ENCODE data around the gene AK5. TPM values are rescaled to one million over a fixed set of nuclear protein-coding genes. Genes with fewer than 3 reads are reported as not detected.

Gene AK5
- total RNA-seq, 1 experiment from 2014 or later, result 3.0 TPM

GRCh38 chr1:77583483-77583882 is 301.7 kb downstream of the AK5 start:
- intact Hi-C loops (cut with micrococcal nuclease; ENCODE audit: unreplicated experiment), result no loop called here
- no TSS peak for BruUV-seq (replicated peaks)
- Histone ChIP-seq H3K4me1 (ENCODE audit: control insufficient read depth, insufficient read depth, low read length) (no peaks in the 10 kb centered on the region), H3K36me3 (ENCODE audit: control insufficient read depth, insufficient read depth, low read length) (peaks cover 19% of the 10 kb centered on the region), H3K9me3 (ENCODE audit: control insufficient read depth, insufficient read depth, low read depth, low read length) (no peaks in the 10 kb centered on the region), H3K27me3 (ENCODE audit: control insufficient read depth, insufficient read depth, low read length) (no peaks in the 10 kb centered on the region), H3K4me3 (ENCODE audit: low read depth in 2 of 2, low read length in 2 of 2) (no peak overlapping the region), H3K27ac (ENCODE audit: low read length) (no peak overlapping the region)
- ATAC-seq (no peak), DNase-seq (ENCODE audit: low read depth, low spot score) (no peak)
- TF ChIP-seq POLR2AphosphoS5 (IDR thresholded peaks at IDR 0.05; ENCODE audit: low read depth, low read length) (no peak), TCF7L2 (IDR thresholded peaks at IDR 0.05; ENCODE audit: low read depth, low read length) (no peak), SIN3A (IDR thresholded peaks at IDR 0.05; ENCODE audit: borderline replicate concordance, insufficient read depth, low read depth, low read length) (no peak), REST (IDR thresholded peaks at IDR 0.05; ENCODE audit: insufficient read depth in 1 of 2, low read depth in 2 of 2, low read length in 1 of 2) (no peak), CTCF (IDR thresholded peaks at IDR 0.05) (no peak)
- in situ Hi-C loops (cut with HindIII; ENCODE audit: low pct_unique_long_range_greater_than_20kb, low sequenced_read_pairs), result no loop called here
- CTCF ChIA-PET, result interaction anchor here (0.5 kb wide), 1 partner anchor 50 kb away, joined by 4 read pairs; no protein-coding TSS in a partner anchor
- POLR2A ChIA-PET, result interaction anchor here (0.6 kb wide), 1 partner anchor 45 kb away, joined by 6 read pairs; no protein-coding TSS in a partner anchor

- TF ChIP-seq SIN3A (IDR thresholded peaks at IDR 0.05; ENCODE audit: borderline replicate concordance, insufficient read depth, low read depth, low read length), result no peak
- TF ChIP-seq CTCF (IDR thresholded peaks at IDR 0.05), result no peak
- TF ChIP-seq REST (IDR thresholded peaks at IDR 0.05; ENCODE audit: insufficient read depth in 1 of 2, low read depth in 2 of 2, low read length in 1 of 2), result no peak
- no peak for TF ChIP-seq POLR2AphosphoS5 (IDR thresholded peaks at IDR 0.05; ENCODE audit: low read depth, low read length)
- TF ChIP-seq TCF7L2 (IDR thresholded peaks at IDR 0.05; ENCODE audit: low read depth, low read length), result no peak
- Histone ChIP-seq H3K4me1 (ENCODE audit: control insufficient read depth, insufficient read depth, low read length) (no peaks in the 10 kb centered on the region), H3K36me3 (ENCODE audit: control insufficient read depth, insufficient read depth, low read length) (peaks cover 7% of the 10 kb centered on the region; the same call in 1 of the 2 replicates), H3K27ac (ENCODE audit: low read length) (no peak overlapping the region), H3K9me3 (ENCODE audit: control insufficient read depth, insufficient read depth, low read depth, low read length) (no peaks in the 10 kb centered on the region), H3K4me3 (ENCODE audit: low read depth in 2 of 2, low read length in 2 of 2) (no peak overlapping the region), H3K27me3 (ENCODE audit: control insufficient read depth, insufficient read depth, low read length) (no peaks in the 10 kb centered on the region)
- ATAC-seq, result no peak
- ChIA-PET POLR2A (no interaction called here), CTCF (no interaction called here)
- intact Hi-C loops (cut with micrococcal nuclease; ENCODE audit: unreplicated experiment), result no loop called here
- no peak for DNase-seq (ENCODE audit: low read depth, low spot score)
- no TSS peak for BruUV-seq (replicated peaks)
- in situ Hi-C loops (cut with HindIII; ENCODE audit: low pct_unique_long_range_greater_than_20kb, low sequenced_read_pairs), result no loop called here
These were observed 303.1 kb downstream of the AK5 start for GRCh38 chr1:77584884-77585283.
